PC-3 (cell line): ENCODE data around the gene HOXC13. TPM values are rescaled to one million over a fixed set of nuclear protein-coding genes. Genes with fewer than 3 reads are reported as not detected.

ENCODE experiments used
- ATAC-seq: fragments of 200-7000 bp; cut with Tn5 transposase; 2 replicates; pipeline ENCODE4 v1.9.1; 2020; ENCODE audit warnings: mild to moderate bottlenecking, moderate library complexity
- BruUV-seq: library from RNA; stranded (reverse); fragments of 400-500 nt; replicated peaks from 2 replicates; lab custom pipeline; 2021; lab: Mats Ljungman, UMichigan
- CTCF ChIA-PET: fragments of 300-600 bp; sonication (Branson Sonifier 250); formaldehyde crosslinking; loops from one replicate; lab custom pipeline; 2022; ENCODE audit warnings: antibody characterized with exemption; lab: Charles Lee
- POLR2A ChIA-PET: fragments of 300-600 bp; sonication (Branson Sonifier 250); formaldehyde crosslinking; loops from one replicate; lab custom pipeline; 2022; ENCODE audit warnings: antibody characterized with exemption; ENCODE audit not compliant: unreplicated experiment; lab: Charles Lee
- DNase-seq: peaks from one replicate; pipeline ENCODE4 v3.0.0-alpha.2; 2015
- H2AFZ ChIP-seq: fragments of 300-600 bp; sonication (generic); 2 replicates; pipeline ENCODE4 v1.6.0; 2016; ENCODE audit warnings: antibody characterized with exemption, low read length
- H3F3A ChIP-seq: fragments of 300-600 bp; sonication (generic); one replicate; pipeline ENCODE4 v1.6.0; 2017; ENCODE audit warnings: antibody characterized with exemption, low read length, control low read depth, mild to moderate bottlenecking; ENCODE audit not compliant: unreplicated experiment
- H3K27ac ChIP-seq: fragments of 300-600 bp; sonication (generic); 2 replicates; pipeline ENCODE4 v1.5.1; 2016; ENCODE audit warnings: mild to moderate bottlenecking, low read length
- H3K27me3 ChIP-seq: fragments of 300-600 bp; sonication (generic); 2 replicates; pipeline ENCODE4 v1.6.1; 2016; ENCODE audit warnings: low read length, mixed read lengths
- H3K36me3 ChIP-seq: fragments of 300-600 bp; sonication (generic); 2 replicates; pipeline ENCODE4 v1.6.1; 2016; ENCODE audit warnings: low read depth, mixed run types, low read length, mixed read lengths
- H3K4me1 ChIP-seq: fragments of 300-600 bp; sonication (generic); 2 replicates; pipeline ENCODE4 v1.5.1; 2016; ENCODE audit warnings: low read length; ENCODE audit not compliant: insufficient read depth
- H3K4me2 ChIP-seq: fragments of 300-600 bp; sonication (generic); 2 replicates; pipeline ENCODE4 v1.6.0; 2016; ENCODE audit warnings: low read length
- H3K4me3 ChIP-seq: fragments of 300-600 bp; sonication (generic); 2 replicates; pipeline ENCODE4 v1.5.1; 2016; ENCODE audit warnings: mild to moderate bottlenecking, low read length, mixed read lengths
- H3K79me2 ChIP-seq: fragments of 300-600 bp; sonication (generic); 2 replicates; pipeline ENCODE4 v1.6.1; 2017; ENCODE audit warnings: low read length, mixed read lengths
- H3K9ac ChIP-seq: fragments of 300-600 bp; sonication (generic); 2 replicates; pipeline ENCODE4 v1.6.0; 2016; ENCODE audit warnings: mild to moderate bottlenecking, low read length
- H3K9me2 ChIP-seq: fragments of 300-600 bp; sonication (generic); replicated peaks from 2 replicates; pipeline ENCODE4 v1.6.1; 2016; ENCODE audit warnings: mixed run types, low read length, mixed read lengths
- H3K9me3 ChIP-seq: fragments of 300-600 bp; sonication (generic); 2 replicates; pipeline ENCODE4 v1.6.1; 2016; ENCODE audit warnings: low read length, mixed read lengths
- H4K20me1 ChIP-seq: fragments of 300-600 bp; sonication (generic); 2 replicates; pipeline ENCODE4 v1.6.1; 2016; ENCODE audit warnings: low read length, mixed read lengths
- EZH2 ChIP-seq: fragments of 300-600 bp; sonication (generic); IDR thresholded peaks from one replicate; pipeline ENCODE4 v1.6.1; 2017; ENCODE audit warnings: antibody characterized with exemption, mild to moderate bottlenecking, low read length; ENCODE audit not compliant: unreplicated experiment
- EZH2phosphoT487 ChIP-seq: fragments of 300-600 bp; sonication (generic); IDR thresholded peaks from 2 replicates; pipeline ENCODE4 v1.6.1; 2018; ENCODE audit warnings: mild to moderate bottlenecking, antibody characterized with exemption, low read length, borderline replicate concordance
- intact Hi-C: fragments of 100-400 bp; cut with micrococcal nuclease; formaldehyde crosslinking; loops from 2 replicates; pipeline ENCODE4 v1.9.0; 2023
- total RNA-seq: library from RNA; depleted of rRNA; stranded (reverse); fragments of >200 nt; gene quantifications from 2 replicates; pipeline ENCODE4 v1.2.3, GENCODE V29; 2014
- TF ChIP-seq, protein P1 (sequence below): fragments of 300-600 bp; sonication (generic); conservative IDR thresholded peaks from 2 replicates; pipeline ENCODE4 v1.5.1; 2017; ENCODE audit warnings: antibody characterized with exemption, low read depth, mild to moderate bottlenecking, low read length

Gene HOXC13
- total RNA-seq, 1 experiment from 2014 or later = 9.0 TPM

GRCh38 chr12:53969588-53970259 lies 31.1 kb downstream of the HOXC13 start:
- no peak overlapping the region for H3K27ac ChIP-seq
- H3K27me3 ChIP-seq = no peaks in the 10 kb centered on the region

DNA sequence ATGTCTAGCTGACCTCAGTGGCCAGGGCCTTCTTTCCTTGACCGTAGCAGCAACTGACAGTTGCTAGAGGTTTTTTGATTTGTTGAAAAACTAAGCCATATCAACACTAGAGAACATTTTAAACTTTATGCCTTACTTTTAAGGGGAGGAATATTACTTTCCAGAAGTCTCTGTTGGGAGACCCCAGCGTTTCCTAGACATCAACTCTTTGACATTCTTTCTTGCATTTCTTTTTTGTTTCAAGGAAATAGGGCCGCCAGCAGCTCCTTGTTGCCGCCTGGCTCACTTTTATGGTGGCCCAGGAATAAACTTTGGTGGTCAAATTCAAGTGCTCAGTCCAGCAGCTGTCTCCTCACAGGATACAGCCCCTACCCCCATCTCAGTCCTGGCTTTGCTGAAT lies 31.8 kb downstream of the HOXC13 start:
- H3F3A ChIP-seq = no peaks in the 10 kb centered on the region
- CTCF ChIA-PET = no interaction called here
- BruUV-seq = no TSS peak

More at GRCh38 chr12:53969588-53970259, 31.1 kb downstream of the HOXC13 start:
- intact Hi-C loops = no loop called here
- Histone ChIP-seq H3K79me2 (no peaks in the 10 kb centered on the region), H3K36me3 (no peaks in the 10 kb centered on the region), H3K9me2 (no peaks in the 10 kb centered on the region), H3K9me3 (no peaks in the 10 kb centered on the region), H3K4me3 (no peak overlapping the region), H3K4me2 (no peak overlapping the region), H3K4me1 (peaks cover 13% of the 10 kb centered on the region), H2AFZ (no peak overlapping the region), H3K9ac (no peak overlapping the region), H4K20me1 (no peaks in the 10 kb centered on the region), H3F3A (no peaks in the 10 kb centered on the region)
- POLR2A ChIA-PET = no interaction called here
- DNase-seq = no peak
- TF ChIP-seq EZH2phosphoT487 = no peak
- TF ChIP-seq, protein P1, sequence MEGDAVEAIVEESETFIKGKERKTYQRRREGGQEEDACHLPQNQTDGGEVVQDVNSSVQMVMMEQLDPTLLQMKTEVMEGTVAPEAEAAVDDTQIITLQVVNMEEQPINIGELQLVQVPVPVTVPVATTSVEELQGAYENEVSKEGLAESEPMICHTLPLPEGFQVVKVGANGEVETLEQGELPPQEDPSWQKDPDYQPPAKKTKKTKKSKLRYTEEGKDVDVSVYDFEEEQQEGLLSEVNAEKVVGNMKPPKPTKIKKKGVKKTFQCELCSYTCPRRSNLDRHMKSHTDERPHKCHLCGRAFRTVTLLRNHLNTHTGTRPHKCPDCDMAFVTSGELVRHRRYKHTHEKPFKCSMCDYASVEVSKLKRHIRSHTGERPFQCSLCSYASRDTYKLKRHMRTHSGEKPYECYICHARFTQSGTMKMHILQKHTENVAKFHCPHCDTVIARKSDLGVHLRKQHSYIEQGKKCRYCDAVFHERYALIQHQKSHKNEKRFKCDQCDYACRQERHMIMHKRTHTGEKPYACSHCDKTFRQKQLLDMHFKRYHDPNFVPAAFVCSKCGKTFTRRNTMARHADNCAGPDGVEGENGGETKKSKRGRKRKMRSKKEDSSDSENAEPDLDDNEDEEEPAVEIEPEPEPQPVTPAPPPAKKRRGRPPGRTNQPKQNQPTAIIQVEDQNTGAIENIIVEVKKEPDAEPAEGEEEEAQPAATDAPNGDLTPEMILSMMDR = no peak
- no peak for TF ChIP-seq EZH2
- no peak for ATAC-seq
- CTCF ChIA-PET = no interaction called here
- BruUV-seq = no TSS peak

DNA sequence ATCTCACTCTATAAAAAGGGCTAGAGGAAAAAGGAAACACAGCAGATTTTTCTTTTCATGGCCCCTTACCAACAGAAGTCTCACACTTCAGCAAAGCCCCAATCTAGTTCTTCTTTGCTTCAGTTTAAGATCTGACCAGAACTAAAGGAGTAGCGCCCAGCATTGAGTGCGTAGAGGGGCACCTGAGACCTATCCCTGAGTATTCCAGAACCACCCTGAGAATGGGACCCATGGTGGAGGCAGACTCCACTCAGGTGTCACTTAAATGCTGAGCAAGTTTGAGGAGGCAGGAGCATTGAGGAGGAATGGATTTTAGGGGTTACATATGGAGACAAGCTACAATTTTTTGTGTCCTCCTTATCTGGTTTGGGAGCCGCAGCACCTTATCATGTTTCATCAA lies 32.5 kb downstream of the HOXC13 start:
- Histone ChIP-seq H3K27ac (no peak overlapping the region), H3K4me2 (no peak overlapping the region), H3K4me3 (no peak overlapping the region), H3F3A (no peaks in the 10 kb centered on the region), H3K4me1 (peaks cover 13% of the 10 kb centered on the region), H3K36me3 (no peaks in the 10 kb centered on the region), H3K27me3 (no peaks in the 10 kb centered on the region), H3K9me3 (no peaks in the 10 kb centered on the region), H4K20me1 (no peaks in the 10 kb centered on the region), H3K9ac (no peak overlapping the region), H3K79me2 (no peaks in the 10 kb centered on the region), H2AFZ (no peak overlapping the region), H3K9me2 (no peaks in the 10 kb centered on the region)
- DNase-seq (no peak), ATAC-seq (no peak)
- ChIA-PET POLR2A (no interaction called here), CTCF (no interaction called here)
- BruUV-seq = no TSS peak
- intact Hi-C loops = no loop called here
- TF ChIP-seq EZH2 (no peak), EZH2phosphoT487 (no peak)
- TF ChIP-seq, protein P1 = no peak

More for the DNA sequence above, 31.8 kb downstream of the HOXC13 start:
- Histone ChIP-seq H3K9ac (no peak overlapping the region), H3K4me2 (no peak overlapping the region), H3K4me3 (no peak overlapping the region), H2AFZ (no peak overlapping the region), H3K9me3 (no peaks in the 10 kb centered on the region), H3K36me3 (no peaks in the 10 kb centered on the region), H3K4me1 (peaks cover 13% of the 10 kb centered on the region), H3K27ac (no peak overlapping the region), H3K27me3 (no peaks in the 10 kb centered on the region), H3K9me2 (no peaks in the 10 kb centered on the region), H4K20me1 (no peaks in the 10 kb centered on the region), H3K79me2 (no peaks in the 10 kb centered on the region)
- DNase-seq (no peak), ATAC-seq (no peak)
- POLR2A ChIA-PET = no interaction called here
- TF ChIP-seq, protein P1 = no peak
- no peak for TF ChIP-seq EZH2
- intact Hi-C loops = no loop called here
